GM18526 (cell line): Measurements from ENCODE around the gene CLDN25.

Experiments
- POLR2A ChIP-seq: IDR thresholded peaks from 3 replicates; pipeline ENCODE4 v1.6.1; 2011; ENCODE audit not compliant: insufficient read length; ENCODE audit errors: extremely low read depth

CLDN25 gene

GRCh38 chr11:113779496-113779895, at the start of gene CLDN25:
Gene CLDN25, plus strand, starts transcription at chr11:113779796. Its CDS starts 0 bp downstream, at chr11:113779796.
- TF ChIP-seq POLR2A: no peak

- TF ChIP-seq POLR2A: no peak
These were observed 48.5 kb upstream of the CLDN25 start for GRCh38 chr11:113730887-113731726.

GRCh38 chr11:113732092-113732491, 47.5 kb upstream of the CLDN25 start:
- TF ChIP-seq POLR2A: no peak

GRCh38 chr11:113736323-113736722, 43.3 kb upstream of the CLDN25 start:
- no peak for TF ChIP-seq POLR2A

GRCh38 chr11:113752932-113753331, 26.7 kb upstream of the CLDN25 start:
- no peak for TF ChIP-seq POLR2A

GRCh38 chr11:113760241-113760640, 19.4 kb upstream of the CLDN25 start:
- TF ChIP-seq POLR2A: no peak

- TF ChIP-seq POLR2A: no peak
These were observed 14.9 kb upstream of the CLDN25 start for GRCh38 chr11:113764527-113765219.

- no peak for TF ChIP-seq POLR2A
These were observed 7.6 kb upstream of the CLDN25 start for GRCh38 chr11:113771964-113772363.

GRCh38 chr11:113773092-113773415, 6.5 kb upstream of the CLDN25 start:
- no peak for TF ChIP-seq POLR2A

- peak; percentile 78 for TF ChIP-seq POLR2A
These were observed 6.0 kb upstream of the CLDN25 start, which contains the start of gene ZW10 for GRCh38 chr11:113773416-113774173. Gene ZW10, minus strand, starts transcription at chr11:113773692. Its CDS starts 26 bp downstream, at chr11:113773666.

GRCh38 chr11:113774174-113774503, 5.5 kb upstream of the CLDN25 start:
- no peak for TF ChIP-seq POLR2A

- TF ChIP-seq POLR2A: no peak
These were observed 1.3 kb upstream of the CLDN25 start for GRCh38 chr11:113778111-113778910.

- TF ChIP-seq POLR2A: no peak
These were observed 2.1 kb downstream of the CLDN25 start for GRCh38 chr11:113781682-113782081.

- TF ChIP-seq POLR2A: no peak
These were observed 2.5 kb downstream of the CLDN25 start for GRCh38 chr11:113782134-113782533.
